Renal cortex interstitium (tissue), 11 donors: ENCODE data around the gene PABPN1L. TPM values are rescaled to one million over a fixed set of nuclear protein-coding genes. Genes with fewer than 3 reads are reported as not detected.
"Not testable (repeated sequence)": the region's sequence is repeated elsewhere in the genome, so short reads cannot be mapped to it uniquely, and the experiment has no call there.

Source experiments
- DNase-seq, 11 donors: peaks; one replicate each; pipeline ENCODE4 v3.0.0-alpha.2; 2013; ENCODE audit warnings: low read depth in 9 of 11, low spot score in 4 of 11; ENCODE audit errors: extremely low read depth in 1 of 11
- polyA plus RNA-seq, 3 donors: library from polyadenylated mRNA; unstranded; fragments of 120-200 nt; gene quantifications; one replicate each; pipeline ENCODE4 v1.2.1, GENCODE V29; 2013; ENCODE audit not compliant: insufficient read length in 3 of 3

Gene PABPN1L
- polyA plus RNA-seq, 3 donors, result not detected

DNA sequence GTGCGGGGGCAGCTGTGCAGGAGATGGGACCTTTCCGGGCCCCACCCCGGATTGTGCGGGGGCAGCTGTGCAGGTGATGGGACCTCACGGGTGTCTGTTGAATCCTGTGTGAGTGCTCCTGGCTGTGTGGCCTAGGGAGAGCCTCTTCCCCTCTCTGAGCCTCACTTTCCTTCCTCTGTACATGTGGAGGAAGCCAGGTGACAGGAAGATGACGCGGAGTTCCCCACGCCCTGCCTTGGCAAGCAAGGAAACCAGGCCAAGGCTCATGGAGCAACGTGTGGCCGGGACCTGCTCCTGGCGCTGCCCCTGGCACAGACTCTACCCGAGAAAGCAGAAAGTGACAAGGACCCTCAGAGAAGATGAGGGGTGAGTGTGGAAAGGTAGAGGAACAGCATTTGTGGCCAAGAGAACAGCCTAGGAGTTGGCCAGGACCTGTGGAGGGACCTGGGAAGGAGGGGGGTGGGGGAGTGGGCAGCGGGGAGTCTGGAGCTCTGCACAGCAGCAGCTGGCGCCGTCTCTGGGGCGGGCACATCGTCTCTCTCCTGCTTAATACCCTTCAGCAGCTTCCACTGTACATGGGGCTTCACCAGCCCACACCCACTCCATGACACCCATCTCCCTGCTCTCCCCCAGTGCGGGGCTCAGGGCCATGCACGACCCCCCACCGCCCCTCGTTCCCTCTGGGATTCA, 38.4 kb upstream of the PABPN1L start:
- no peak for DNase-seq

GRCh38 chr16:88903267-88903666, 36.8 kb upstream of the PABPN1L start:
- DNase-seq, result no peak

GRCh38 chr16:88902744-88903143, 36.3 kb upstream of the PABPN1L start:
- DNase-seq, result no peak

GRCh38 chr16:88901718-88902337, 35.4 kb upstream of the PABPN1L start:
- no peak for DNase-seq

- no peak for DNase-seq
Observed at GRCh38 chr16:88900662-88901052, 34.2 kb upstream of the PABPN1L start.

- no peak for DNase-seq
Observed at GRCh38 chr16:88899901-88900661, 33.6 kb upstream of the PABPN1L start.

DNA sequence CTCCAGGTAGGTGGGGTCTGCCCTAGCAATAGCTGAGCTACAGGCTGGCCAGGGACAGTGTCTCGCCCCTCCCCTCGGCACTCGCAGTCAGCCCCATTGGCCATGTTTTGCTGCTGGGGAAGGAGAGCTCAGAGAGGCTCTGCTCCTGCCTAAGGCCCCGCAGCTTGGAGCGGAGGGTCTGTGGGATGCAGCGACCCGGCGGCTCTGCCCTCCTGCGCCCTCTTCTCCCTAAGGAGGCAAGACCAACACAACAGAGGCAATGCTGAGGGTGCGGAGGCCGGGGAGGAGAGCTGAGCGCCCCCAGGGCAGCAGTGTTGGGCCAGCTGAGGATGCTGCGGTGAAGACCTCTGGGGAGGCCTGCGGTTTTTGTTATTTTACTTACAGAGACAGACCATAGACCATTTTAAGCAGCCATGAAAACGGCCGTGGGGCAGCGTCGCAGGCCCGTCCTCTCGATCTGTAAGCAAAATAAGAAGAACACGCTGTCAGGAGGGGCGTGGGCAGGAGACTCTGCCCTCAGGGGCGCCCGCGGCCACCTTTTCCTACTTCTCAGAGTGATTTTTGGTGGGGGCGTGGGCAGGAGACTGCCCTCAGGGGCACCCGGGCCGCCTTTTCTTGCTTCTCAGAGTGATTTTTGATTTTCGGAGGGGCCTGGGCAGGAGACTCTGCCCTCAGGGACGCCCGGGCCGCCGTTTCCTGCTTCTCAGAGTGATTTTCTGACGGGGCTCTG, 31.4 kb upstream of the PABPN1L start:
- DNase-seq, result no peak

GRCh38 chr16:88896238-88897070, 30.0 kb upstream of the PABPN1L start:
- DNase-seq, result no peak

- no peak for DNase-seq
Observed at GRCh38 chr16:88895335-88895734, 28.9 kb upstream of the PABPN1L start.

DNA sequence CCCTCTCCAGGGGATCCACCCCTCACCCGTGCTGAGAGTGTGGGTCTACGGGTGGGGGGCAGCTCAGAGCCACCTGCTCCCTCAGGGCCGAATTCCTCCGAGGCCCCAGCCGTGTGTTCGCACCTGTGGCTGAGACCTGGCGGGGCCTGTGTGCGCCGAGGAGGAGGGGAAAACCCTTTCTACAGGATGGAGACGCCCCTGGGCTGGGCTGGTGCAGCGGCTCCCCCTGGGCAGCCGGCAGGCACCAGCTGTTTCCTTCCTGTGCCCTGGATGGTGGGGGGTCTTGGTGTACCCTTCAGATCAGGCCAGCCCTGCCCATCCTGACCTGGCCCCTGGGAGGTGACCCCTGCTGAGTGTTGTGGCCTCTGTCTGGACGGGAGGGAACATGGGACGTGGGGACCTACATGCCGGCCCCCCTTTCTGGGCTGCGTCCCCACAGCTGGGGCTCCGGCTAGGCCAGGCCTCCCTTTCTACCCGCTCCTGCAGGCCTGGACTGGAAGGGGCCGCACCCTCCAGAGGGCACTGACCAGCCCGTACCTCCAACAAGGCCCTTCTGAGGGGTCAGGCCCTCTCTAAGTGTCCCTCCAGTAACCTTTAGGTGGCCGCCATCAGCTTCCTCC, 28.3 kb upstream of the PABPN1L start:
- no peak for DNase-seq

DNA sequence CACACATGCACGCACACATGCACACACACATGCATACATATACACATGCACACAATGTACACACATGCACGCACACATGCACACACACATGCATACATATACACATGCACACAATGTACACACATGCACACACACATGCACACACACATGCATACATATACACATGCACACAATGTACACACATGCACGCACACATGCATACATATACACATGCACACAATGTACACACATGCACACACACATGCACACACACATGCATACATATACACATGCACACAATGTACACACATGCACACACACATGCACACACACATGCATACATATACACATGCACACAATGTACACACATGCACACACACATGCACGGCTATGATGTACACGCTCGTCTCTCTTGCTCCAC, 27.8 kb upstream of the PABPN1L start:
- not testable (repeated sequence) for DNase-seq

GRCh38 chr16:88893127-88893968, 26.9 kb upstream of the PABPN1L start:
- DNase-seq, result no peak

GRCh38 chr16:88892065-88892464, 25.6 kb upstream of the PABPN1L start:
- no peak for DNase-seq

GRCh38 chr16:88891083-88891482, 24.6 kb upstream of the PABPN1L start:
- no peak for DNase-seq

- DNase-seq, result not testable (repeated sequence)
Observed at GRCh38 chr16:88889702-88890352, 23.4 kb upstream of the PABPN1L start.

- DNase-seq, result no peak
Observed at GRCh38 chr16:88888461-88889387, 22.3 kb upstream of the PABPN1L start.
